ENCODE results near the gene CFAP161.

DNA sequence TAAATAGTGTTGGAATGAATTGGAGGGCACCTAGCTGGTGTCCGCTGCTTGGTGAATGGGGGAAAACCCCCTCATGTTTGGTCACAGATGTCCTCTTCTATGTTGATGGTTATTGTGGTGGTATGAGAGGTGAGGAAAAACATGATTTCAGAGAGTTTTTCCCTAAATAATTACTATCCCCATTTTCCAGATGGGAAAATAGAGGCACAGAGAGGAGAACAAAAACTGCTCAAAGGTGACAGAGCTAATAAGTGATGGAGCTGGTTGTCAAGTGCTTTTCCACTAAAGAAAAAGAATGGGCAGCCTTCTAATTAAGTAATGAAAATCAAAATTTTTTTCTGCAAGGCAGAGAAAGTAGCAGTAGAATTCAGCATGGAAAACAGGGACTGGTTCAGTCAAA is 30.2 kb upstream of the CFAP161 start:
- TF ChIP-seq, protein P1, sequence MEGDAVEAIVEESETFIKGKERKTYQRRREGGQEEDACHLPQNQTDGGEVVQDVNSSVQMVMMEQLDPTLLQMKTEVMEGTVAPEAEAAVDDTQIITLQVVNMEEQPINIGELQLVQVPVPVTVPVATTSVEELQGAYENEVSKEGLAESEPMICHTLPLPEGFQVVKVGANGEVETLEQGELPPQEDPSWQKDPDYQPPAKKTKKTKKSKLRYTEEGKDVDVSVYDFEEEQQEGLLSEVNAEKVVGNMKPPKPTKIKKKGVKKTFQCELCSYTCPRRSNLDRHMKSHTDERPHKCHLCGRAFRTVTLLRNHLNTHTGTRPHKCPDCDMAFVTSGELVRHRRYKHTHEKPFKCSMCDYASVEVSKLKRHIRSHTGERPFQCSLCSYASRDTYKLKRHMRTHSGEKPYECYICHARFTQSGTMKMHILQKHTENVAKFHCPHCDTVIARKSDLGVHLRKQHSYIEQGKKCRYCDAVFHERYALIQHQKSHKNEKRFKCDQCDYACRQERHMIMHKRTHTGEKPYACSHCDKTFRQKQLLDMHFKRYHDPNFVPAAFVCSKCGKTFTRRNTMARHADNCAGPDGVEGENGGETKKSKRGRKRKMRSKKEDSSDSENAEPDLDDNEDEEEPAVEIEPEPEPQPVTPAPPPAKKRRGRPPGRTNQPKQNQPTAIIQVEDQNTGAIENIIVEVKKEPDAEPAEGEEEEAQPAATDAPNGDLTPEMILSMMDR (IDR thresholded peaks at IDR 0.05), result no peak
- TF ChIP-seq POLR2A (IDR thresholded peaks at IDR 0.05), result no peak

Measured in Peyer's patch (tissue), 4 donors.